NT2/D1 (cell line): ENCODE measurements around the gene GATB.

Source experiments
- SUZ12 ChIP-seq: IDR thresholded peaks from 2 replicates; pipeline ENCODE4 v1.6.1; 2011; ENCODE audit not compliant: insufficient read length, insufficient read depth; ENCODE audit errors: extremely low read depth
- YY1 ChIP-seq: IDR thresholded peaks from 2 replicates; pipeline ENCODE4 v1.6.1; 2011; ENCODE audit not compliant: insufficient read length, insufficient read depth
- ZNF274 ChIP-seq: IDR thresholded peaks from 2 replicates; pipeline ENCODE4 v1.6.1; 2011; ENCODE audit warnings: mild to moderate bottlenecking, low read depth, low read length

GRCh38 chr4:151760002-151760401 lies 805 bp downstream of the GATB start:
- no peak for TF ChIP-seq YY1
- no peak for TF ChIP-seq SUZ12
- no peak for TF ChIP-seq ZNF274
